HUES6 (cell line): ENCODE data around the gene CDYL.

ENCODE experiments used
- H3K27ac ChIP-seq: 2 replicates; pipeline ENCODE4 v1.7.0; 2013; ENCODE audit warnings: low read depth, mild to moderate bottlenecking, low read length, inconsistent platforms
- H3K27me3 ChIP-seq: 2 replicates; pipeline ENCODE4 v1.6.1; 2013; ENCODE audit warnings: low read length; ENCODE audit not compliant: control insufficient read depth, insufficient read depth
- H3K36me3 ChIP-seq: 2 replicates; pipeline ENCODE4 v1.6.1; 2013; ENCODE audit warnings: low read length; ENCODE audit not compliant: control insufficient read depth, insufficient read depth
- H3K4me1 ChIP-seq: 2 replicates; pipeline ENCODE4 v1.6.1; 2013; ENCODE audit warnings: low read length; ENCODE audit not compliant: control insufficient read depth, insufficient read depth
- H3K4me3 ChIP-seq: 2 replicates; pipeline ENCODE4 v1.5.1; 2013; ENCODE audit warnings: low read depth, low read length
- H3K9ac ChIP-seq: one replicate; pipeline ENCODE4 v1.6.1; 2013; ENCODE audit warnings: mild to moderate bottlenecking, low read length
- H3K9me3 ChIP-seq: 2 replicates; pipeline ENCODE4 v1.6.1; 2013; ENCODE audit warnings: low read depth, low read length; ENCODE audit not compliant: control insufficient read depth, insufficient read depth

Gene CDYL

DNA sequence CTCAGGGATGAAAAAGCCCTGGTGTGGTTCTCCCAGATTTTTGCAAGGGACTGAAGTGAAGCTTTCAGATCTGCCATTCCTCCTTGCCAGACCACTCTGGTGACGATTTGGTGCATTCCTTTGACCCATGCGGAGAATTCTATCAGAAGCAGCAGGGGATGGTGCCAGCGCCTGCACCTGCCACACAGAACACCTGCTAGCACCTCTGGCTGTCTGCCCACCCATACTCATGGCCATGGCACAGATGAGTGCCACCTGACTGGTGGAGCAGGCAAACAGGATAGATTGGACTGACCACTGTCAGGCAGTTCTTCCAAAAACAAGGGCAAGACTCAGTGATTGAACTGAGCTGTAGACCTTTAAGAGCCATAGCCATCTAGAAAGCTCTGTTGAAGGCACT, 107.1 kb downstream of the CDYL start:
- Histone ChIP-seq H3K4me3 (no peak overlapping the region), H3K27me3 (no peaks in the 10 kb centered on the region), H3K4me1 (no peaks in the 10 kb centered on the region; the same call in 1 of the 2 replicates), H3K27ac (no peak overlapping the region), H3K36me3 (no peaks in the 10 kb centered on the region), H3K9ac (no peak overlapping the region), H3K9me3 (no peaks in the 10 kb centered on the region)

DNA sequence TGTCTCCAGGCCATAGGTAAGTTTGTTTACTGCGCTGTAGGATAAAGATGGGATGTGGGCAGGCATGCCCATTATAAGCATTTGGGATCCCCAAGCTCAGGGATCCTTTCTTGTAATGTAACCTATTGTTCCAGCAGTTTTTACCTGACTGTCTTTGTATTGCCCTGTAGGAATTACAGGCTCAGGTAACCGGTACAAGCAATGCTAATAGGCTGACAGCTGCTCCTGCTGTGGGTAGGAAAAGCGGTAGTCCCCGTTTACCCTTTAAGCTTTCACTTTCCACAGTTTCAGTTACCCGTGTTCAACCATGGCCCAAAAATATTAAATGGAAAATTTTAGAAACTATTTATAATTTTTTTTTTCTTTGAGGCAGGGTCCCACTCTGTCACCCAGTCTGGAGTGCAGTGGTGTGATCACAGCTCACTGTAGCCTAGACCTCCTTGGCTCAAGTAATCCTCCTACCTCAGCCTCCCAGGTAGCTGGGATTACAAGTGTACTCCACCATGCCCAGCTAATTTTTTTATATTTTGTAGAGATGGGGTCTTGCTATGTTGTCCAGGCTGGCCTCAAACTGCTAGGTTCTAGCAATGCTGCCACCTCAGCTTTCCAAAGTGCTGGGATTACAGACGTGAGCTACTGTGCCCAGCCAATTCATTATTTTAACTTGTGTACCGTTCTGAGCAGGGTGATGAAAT, 108.6 kb downstream of the CDYL start:
- peaks cover 5% of the 10 kb centered on the region for H3K4me1 ChIP-seq
- no peak overlapping the region for H3K4me3 ChIP-seq
- no peak overlapping the region for H3K27ac ChIP-seq
- H3K9ac ChIP-seq: no peak overlapping the region
- no peaks in the 10 kb centered on the region for H3K36me3 ChIP-seq
- H3K9me3 ChIP-seq: no peaks in the 10 kb centered on the region
- H3K27me3 ChIP-seq: no peaks in the 10 kb centered on the region

DNA sequence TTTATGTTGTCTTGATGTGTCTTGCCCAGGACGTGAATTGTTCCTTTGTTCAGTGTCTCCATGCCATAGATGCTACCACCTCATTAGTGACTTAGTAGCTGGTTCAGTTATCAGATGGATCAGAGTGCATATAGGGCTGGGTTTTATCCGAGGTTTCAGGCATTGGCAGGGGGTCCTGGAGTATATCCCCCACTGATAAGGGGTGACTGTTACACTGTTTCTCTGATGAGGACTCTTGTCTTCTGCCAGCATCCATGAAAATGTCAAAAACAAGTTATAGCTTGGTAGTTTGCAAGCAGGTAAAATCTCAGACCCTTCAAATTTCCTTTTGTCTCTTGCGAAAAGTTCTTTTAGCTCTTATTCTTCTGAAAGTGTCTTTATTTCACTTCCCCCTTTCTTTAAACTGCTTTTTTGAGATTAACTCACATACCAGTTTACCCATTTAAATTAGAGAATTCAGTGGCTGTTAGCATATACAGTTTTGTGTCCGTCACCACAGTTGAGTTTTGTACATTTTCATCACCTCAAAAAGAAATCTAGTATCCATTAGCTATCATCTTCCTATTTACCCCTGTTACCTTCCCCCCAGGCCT, 109.2 kb downstream of the CDYL start:
- Histone ChIP-seq H3K4me3 (no peak overlapping the region), H3K36me3 (no peaks in the 10 kb centered on the region), H3K9ac (no peak overlapping the region), H3K9me3 (no peaks in the 10 kb centered on the region), H3K27ac (no peak overlapping the region), H3K4me1 (peaks cover 5% of the 10 kb centered on the region), H3K27me3 (no peaks in the 10 kb centered on the region)

DNA sequence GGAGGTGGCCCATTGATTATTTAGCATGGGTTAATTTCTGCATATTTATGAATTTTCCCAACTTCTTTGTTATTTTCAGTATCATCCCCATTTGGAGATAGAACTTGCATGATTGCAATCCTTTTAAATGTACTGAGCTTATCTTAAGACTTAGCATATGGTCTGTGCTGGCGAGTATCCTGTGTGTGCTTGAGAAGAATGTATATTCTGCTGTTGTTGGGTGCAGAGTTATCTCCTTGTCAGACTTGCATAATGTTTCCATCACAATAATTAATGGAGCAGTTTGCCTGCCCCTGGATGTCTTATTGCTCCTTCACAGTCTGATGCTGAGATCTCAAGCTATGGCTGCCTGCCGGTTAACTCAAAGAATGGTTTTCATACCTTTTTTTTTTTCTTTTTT, 112.6 kb downstream of the CDYL start:
- Histone ChIP-seq H3K9me3 (no peaks in the 10 kb centered on the region), H3K9ac (no peak overlapping the region), H3K36me3 (peaks cover 23% of the 10 kb centered on the region), H3K27me3 (no peaks in the 10 kb centered on the region), H3K27ac (no peak overlapping the region), H3K4me3 (no peak overlapping the region), H3K4me1 (peaks cover 5% of the 10 kb centered on the region)

DNA sequence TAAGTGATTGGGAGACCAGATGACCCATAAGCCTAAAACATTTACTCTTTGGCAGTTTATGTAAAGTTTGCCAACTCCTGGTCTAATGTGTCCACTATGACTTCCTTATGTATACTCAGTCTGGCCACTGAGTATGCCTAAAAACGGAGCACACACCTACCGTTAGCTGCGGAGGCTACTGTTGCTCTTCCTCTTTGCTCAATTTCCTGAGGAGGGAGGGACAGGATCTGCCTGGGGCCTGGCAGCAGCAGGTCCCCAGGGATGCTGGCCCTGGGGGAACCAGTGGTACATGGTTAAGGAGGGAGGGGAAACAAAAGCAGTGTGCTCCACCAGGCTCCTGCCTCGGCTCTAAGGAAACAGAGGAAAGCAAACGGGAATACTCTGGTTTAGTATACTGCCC, 113.5 kb downstream of the CDYL start:
- Histone ChIP-seq H3K27ac (no peak overlapping the region), H3K9me3 (no peaks in the 10 kb centered on the region), H3K36me3 (peaks cover 27% of the 10 kb centered on the region), H3K9ac (no peak overlapping the region), H3K4me3 (no peak overlapping the region), H3K4me1 (peaks cover 5% of the 10 kb centered on the region; the same call in 1 of the 2 replicates), H3K27me3 (no peaks in the 10 kb centered on the region)

DNA sequence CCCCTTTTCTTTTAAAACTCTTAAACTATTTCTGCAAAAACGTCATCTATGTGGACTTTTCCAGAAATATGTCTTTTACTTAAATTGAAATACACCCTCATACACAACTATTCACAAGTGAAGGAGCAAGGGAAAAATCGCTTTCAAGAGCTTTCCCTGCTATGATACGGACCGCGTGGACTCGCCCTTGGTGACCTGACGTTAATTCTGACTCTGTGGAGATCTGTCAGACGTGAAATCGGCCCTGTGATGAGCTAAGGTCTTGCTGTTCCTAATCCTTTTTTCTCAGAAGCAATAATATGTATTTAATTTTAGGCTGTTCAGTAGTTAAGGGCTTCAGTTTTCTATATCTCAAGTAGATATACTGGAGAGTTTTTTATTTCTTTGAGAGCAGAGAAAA, 114.0 kb downstream of the CDYL start:
- H3K4me3 ChIP-seq: no peak overlapping the region
- peaks cover 5% of the 10 kb centered on the region; the same call in 1 of the 2 replicates for H3K4me1 ChIP-seq
- peaks cover 31% of the 10 kb centered on the region for H3K36me3 ChIP-seq
- H3K27ac ChIP-seq: no peak overlapping the region
- H3K27me3 ChIP-seq: no peaks in the 10 kb centered on the region
- no peaks in the 10 kb centered on the region for H3K9me3 ChIP-seq
- no peak overlapping the region for H3K9ac ChIP-seq

DNA sequence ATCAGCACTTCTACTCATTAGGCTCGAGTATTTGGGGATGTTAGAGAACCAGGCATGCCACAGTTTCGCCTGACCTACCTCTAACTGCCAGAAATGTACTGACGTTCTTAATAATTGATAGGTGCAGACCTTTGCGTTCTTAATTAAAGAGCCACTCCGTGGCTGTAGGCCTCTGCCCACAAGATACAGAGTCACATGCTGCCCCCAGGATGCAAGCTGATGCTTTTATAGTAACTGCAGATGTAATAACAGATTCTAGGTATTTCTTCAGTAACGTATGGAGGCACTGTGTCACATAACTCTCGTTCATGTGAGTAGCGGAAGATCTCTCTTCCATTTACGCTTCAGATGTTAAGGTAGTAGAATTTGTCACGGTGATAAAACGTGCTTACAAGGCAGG, 114.4 kb downstream of the CDYL start:
- H3K27me3 ChIP-seq: no peaks in the 10 kb centered on the region
- peaks cover 31% of the 10 kb centered on the region for H3K36me3 ChIP-seq
- H3K9ac ChIP-seq: no peak overlapping the region
- no peak overlapping the region for H3K4me3 ChIP-seq
- H3K9me3 ChIP-seq: no peaks in the 10 kb centered on the region
- H3K27ac ChIP-seq: no peak overlapping the region
- H3K4me1 ChIP-seq: peaks cover 5% of the 10 kb centered on the region; the same call in 1 of the 2 replicates

DNA sequence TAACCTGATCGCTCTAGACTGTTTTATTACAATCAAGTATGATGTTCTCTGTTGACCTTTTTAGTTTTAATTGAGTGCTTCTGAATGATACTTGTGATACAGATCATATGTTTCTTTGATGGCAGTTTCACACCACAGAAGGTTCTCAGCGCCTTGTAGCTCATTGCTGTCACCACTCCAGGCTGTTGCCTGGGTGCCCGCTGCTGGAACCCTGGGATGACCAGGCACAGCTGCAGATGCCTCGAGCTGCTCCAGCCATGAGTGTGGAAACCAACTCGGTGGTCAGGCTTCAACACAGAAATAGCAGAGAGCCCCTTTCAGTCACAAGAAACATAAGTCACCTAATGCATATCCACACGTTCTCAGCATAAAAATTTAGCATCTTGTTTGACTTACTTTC, 114.9 kb downstream of the CDYL start:
- H3K4me1 ChIP-seq: peaks cover 5% of the 10 kb centered on the region; the same call in 1 of the 2 replicates

DNA sequence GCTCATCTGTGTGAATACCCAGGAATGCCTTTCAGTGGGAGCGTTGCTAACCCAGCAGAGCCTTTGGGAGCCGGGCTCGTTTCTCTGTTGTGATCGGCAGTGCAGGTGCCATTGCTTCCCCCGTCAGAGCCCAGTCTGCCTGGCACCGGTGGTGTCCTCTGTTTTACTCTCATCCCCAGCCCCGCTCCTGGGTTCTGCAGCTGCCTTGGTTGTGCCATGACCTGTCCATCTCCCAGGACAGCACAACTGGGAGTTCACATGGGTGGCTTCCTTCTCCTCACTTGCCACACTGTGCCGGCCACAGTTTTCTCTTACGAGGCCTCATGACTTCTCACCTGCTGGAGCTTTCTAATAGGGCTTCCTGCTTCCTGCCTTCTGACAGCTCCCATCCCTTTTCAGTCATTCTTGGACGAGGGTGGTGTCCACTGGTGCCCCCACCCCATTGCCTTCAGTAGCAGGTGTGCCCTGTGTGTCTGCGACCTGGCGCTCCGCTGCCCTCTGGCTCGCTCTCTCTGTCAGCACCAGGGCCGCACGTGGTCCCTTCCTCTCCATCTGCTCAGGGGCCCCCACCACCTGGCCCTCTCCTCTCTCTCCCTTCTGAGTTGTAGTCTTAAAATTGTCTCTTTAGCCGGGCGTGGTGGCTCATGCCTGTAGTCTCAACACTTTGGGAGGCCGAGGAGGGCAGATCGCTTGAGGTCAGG, 116.7 kb downstream of the CDYL start:
- H3K27me3 ChIP-seq: no peaks in the 10 kb centered on the region
- peaks cover 5% of the 10 kb centered on the region; the same call in 1 of the 2 replicates for H3K4me1 ChIP-seq
- H3K9me3 ChIP-seq: no peaks in the 10 kb centered on the region
- H3K36me3 ChIP-seq: peaks cover 38% of the 10 kb centered on the region
- no peak overlapping the region for H3K9ac ChIP-seq
- H3K27ac ChIP-seq: no peak overlapping the region
- no peak overlapping the region for H3K4me3 ChIP-seq

More for the DNA sequence above, 114.9 kb downstream of the CDYL start:
- Histone ChIP-seq H3K27me3 (no peaks in the 10 kb centered on the region), H3K9me3 (no peaks in the 10 kb centered on the region), H3K9ac (no peak overlapping the region), H3K36me3 (peaks cover 31% of the 10 kb centered on the region), H3K27ac (no peak overlapping the region), H3K4me3 (no peak overlapping the region)

DNA sequence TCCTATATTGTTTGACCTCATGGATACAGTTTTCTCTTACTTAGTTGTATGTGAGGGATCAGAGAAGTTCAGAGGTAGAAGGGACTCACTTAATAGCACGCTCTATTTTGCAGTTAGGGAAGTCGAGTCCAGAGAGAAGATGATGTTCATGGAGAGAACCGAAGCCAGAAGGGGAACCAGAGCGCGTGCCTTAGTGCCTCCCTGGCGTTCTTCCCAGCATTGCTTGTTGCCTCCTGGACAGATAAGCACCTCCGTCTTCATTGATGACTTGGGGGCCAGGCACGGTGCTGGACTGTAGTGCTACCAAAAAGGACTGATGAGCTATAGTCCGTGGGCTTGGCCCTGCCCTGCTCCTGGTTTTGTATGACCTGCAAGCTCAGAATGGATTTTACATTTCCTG, 117.8 kb downstream of the CDYL start:
- H3K36me3 ChIP-seq: peaks cover 49% of the 10 kb centered on the region
- peaks cover 2% of the 10 kb centered on the region; the same call in 1 of the 2 replicates for H3K9me3 ChIP-seq
- H3K27me3 ChIP-seq: no peaks in the 10 kb centered on the region
- no peaks in the 10 kb centered on the region; the same call in 1 of the 2 replicates for H3K4me1 ChIP-seq
- no peak overlapping the region for H3K4me3 ChIP-seq
- no peak overlapping the region for H3K9ac ChIP-seq
- H3K27ac ChIP-seq: no peak overlapping the region

DNA sequence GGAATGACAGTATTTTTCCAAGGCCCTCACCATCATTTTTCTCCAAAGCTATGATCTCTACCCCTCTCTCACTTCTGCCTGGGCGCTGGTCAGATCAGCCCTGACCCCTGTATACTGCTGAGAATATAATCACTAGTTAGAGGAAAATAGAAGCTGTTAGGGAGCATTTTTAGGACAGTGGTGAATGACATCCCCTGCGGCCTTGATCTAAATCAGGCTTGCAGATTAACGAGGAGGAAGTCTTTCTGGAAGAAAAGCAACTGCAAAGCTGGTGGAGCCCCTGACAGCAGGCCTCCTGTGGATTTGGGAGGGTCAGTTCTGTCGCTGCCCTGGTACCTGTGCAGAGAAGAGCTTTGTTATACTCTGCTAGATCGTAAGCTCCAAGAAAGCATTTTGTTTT, 119.8 kb downstream of the CDYL start:
- Histone ChIP-seq H3K9ac (no peak overlapping the region), H3K4me3 (no peak overlapping the region), H3K4me1 (no peaks in the 10 kb centered on the region), H3K9me3 (peaks cover 2% of the 10 kb centered on the region; the same call in 1 of the 2 replicates), H3K36me3 (peaks cover 49% of the 10 kb centered on the region), H3K27me3 (no peaks in the 10 kb centered on the region), H3K27ac (no peak overlapping the region)
